Prostate gland (tissue), 2 donors: ENCODE measurements around the gene SMYD3.

ENCODE experiments used
- POLR2A ChIP-seq: fragments of 450-650 bp; IDR thresholded peaks from one replicate; pipeline ENCODE4 v1.6.1; 2016; ENCODE audit warnings: antibody characterized with exemption, mild to moderate bottlenecking
- TF ChIP-seq, protein P1 (sequence below), 4 experiments: fragments of 200-600 bp in 2 of 4; fragments of 450-650 bp in 2 of 4; sonication (generic) in 2 of 4; IDR thresholded peaks; 1 replicate in 3 of 4; 2 replicates in 1 of 4; pipeline ENCODE4 v1.5.1; 2016 to 2019; ENCODE audit warnings: antibody characterized with exemption in 4 of 4, mild to moderate bottlenecking in 2 of 4, moderate library complexity in 2 of 4

DNA sequence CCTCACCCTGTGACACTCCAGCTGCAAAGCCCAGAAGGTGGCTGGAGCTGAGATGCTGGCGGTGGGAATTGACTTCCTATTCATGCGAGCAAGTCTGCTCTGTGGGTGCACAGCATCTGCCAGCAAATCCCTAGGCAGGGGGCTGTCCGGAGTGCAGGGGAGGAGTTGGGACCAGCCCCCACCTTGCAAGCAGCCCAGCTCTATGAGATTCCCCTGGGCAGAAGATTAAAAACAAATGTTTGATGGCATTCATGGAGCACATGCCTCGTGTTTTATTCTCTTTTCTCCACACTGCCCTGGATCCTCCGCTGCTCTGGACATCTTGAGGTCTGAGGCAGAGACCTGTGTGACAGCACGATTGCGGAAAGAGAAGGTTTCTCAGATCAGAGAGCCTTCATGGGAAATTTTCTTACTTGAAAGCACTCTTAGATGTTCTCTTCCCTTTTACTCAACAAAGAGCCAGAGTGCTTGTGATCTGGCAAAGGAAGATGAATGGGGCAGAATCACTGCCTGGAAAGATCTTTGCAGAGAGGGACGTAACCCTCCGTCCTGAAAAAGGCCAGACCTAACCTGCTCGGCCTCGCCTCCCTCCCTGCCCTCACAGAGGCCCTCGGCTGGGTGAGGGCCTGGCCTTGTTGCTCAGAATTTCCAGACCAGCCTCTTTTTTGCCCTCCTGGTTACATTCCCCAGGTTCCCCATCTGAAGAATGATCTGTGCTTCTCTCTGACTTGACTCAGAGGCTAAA lies 755.2 kb downstream of the SMYD3 start:
- TF ChIP-seq, protein P1, sequence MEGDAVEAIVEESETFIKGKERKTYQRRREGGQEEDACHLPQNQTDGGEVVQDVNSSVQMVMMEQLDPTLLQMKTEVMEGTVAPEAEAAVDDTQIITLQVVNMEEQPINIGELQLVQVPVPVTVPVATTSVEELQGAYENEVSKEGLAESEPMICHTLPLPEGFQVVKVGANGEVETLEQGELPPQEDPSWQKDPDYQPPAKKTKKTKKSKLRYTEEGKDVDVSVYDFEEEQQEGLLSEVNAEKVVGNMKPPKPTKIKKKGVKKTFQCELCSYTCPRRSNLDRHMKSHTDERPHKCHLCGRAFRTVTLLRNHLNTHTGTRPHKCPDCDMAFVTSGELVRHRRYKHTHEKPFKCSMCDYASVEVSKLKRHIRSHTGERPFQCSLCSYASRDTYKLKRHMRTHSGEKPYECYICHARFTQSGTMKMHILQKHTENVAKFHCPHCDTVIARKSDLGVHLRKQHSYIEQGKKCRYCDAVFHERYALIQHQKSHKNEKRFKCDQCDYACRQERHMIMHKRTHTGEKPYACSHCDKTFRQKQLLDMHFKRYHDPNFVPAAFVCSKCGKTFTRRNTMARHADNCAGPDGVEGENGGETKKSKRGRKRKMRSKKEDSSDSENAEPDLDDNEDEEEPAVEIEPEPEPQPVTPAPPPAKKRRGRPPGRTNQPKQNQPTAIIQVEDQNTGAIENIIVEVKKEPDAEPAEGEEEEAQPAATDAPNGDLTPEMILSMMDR (IDR thresholded peaks at IDR 0.05): no peak
- TF ChIP-seq POLR2A: no peak
